ENCODE results near the gene MCC. TPM values are rescaled to one million over a fixed set of nuclear protein-coding genes. Genes with fewer than 3 reads are reported as not detected.

The MCC gene
- total RNA-seq, 4 donors from 2014 or later = 6.8 to 11.9 (median 9.0) TPM

GRCh38 chr5:113197456-113198200, 290.6 kb downstream of the MCC start:
- Histone ChIP-seq H3K4me3 (no peak overlapping the region), H3K4me1 (peaks cover 0 to 22% of the 10 kb centered on the region in 2 donors), H3K9me3 (no peaks in the 10 kb centered on the region), H3K27ac (no peak overlapping the region), H3K27me3 (no peaks in the 10 kb centered on the region), H3K36me3 (no peaks in the 10 kb centered on the region)
- no peak for ATAC-seq
- in situ Hi-C loops (cut with MboI; ENCODE audit: low sequenced_read_pairs in 4 of 4) (no loop called here), intact Hi-C loops (cut with DNase I; ENCODE audit: low total_unique reads) (no loop called here)
- TF ChIP-seq CTCF (IDR thresholded peaks at IDR 0.05 in 4 of 5, conservative IDR thresholded peaks at IDR 0.05 in 1 of 5) (no peak), POLR2A (IDR thresholded peaks at IDR 0.05) (no peak)
- DNase-seq = no peak

- Histone ChIP-seq H3K36me3 (no peaks in the 10 kb centered on the region), H3K4me3 (no peak overlapping the region), H3K27me3 (no peaks in the 10 kb centered on the region), H3K9me3 (no peaks in the 10 kb centered on the region), H3K27ac (no peak overlapping the region), H3K4me1 (peaks cover 0 to 10% of the 10 kb centered on the region in 2 donors)
- ATAC-seq (peak in 1 of 2 donors; percentile 27), DNase-seq (no peak)
- intact Hi-C loops (cut with DNase I; ENCODE audit: low total_unique reads) (no loop called here), in situ Hi-C loops (cut with MboI; ENCODE audit: low sequenced_read_pairs in 4 of 4) (no loop called here)
- TF ChIP-seq POLR2A (IDR thresholded peaks at IDR 0.05) = no peak
Observed at GRCh38 chr5:113195771-113196170, 292.5 kb downstream of the MCC start.

- TF ChIP-seq CTCF (IDR thresholded peaks at IDR 0.05 in 4 of 5, conservative IDR thresholded peaks at IDR 0.05 in 1 of 5) (no peak), POLR2A (IDR thresholded peaks at IDR 0.05) (no peak)
- ATAC-seq (no peak), DNase-seq (no peak)
- in situ Hi-C loops (cut with MboI; ENCODE audit: low sequenced_read_pairs in 4 of 4) = no loop called here
- Histone ChIP-seq H3K4me1 (peaks cover 0 to 7% of the 10 kb centered on the region in 2 donors), H3K9me3 (no peaks in the 10 kb centered on the region), H3K4me3 (no peak overlapping the region), H3K36me3 (no peaks in the 10 kb centered on the region), H3K27me3 (no peaks in the 10 kb centered on the region), H3K27ac (no peak overlapping the region)
- intact Hi-C loops (cut with DNase I; ENCODE audit: low total_unique reads) = no loop called here
Observed at GRCh38 chr5:113195251-113195650, 293.0 kb downstream of the MCC start.

GRCh38 chr5:113194591-113194990, 293.7 kb downstream of the MCC start:
- Histone ChIP-seq H3K36me3 (no peaks in the 10 kb centered on the region), H3K4me1 (peaks cover 0 to under 1% of the 10 kb centered on the region in 2 donors), H3K27me3 (no peaks in the 10 kb centered on the region), H3K27ac (no peak overlapping the region), H3K4me3 (no peak overlapping the region), H3K9me3 (no peaks in the 10 kb centered on the region)
- TF ChIP-seq CTCF (IDR thresholded peaks at IDR 0.05 in 4 of 5, conservative IDR thresholded peaks at IDR 0.05 in 1 of 5) (no peak), POLR2A (IDR thresholded peaks at IDR 0.05) (no peak)
- DNase-seq = no peak
- no peak for ATAC-seq
- intact Hi-C loops (cut with DNase I; ENCODE audit: low total_unique reads) (no loop called here), in situ Hi-C loops (cut with MboI; ENCODE audit: low sequenced_read_pairs in 4 of 4) (no loop called here)

GRCh38 chr5:113194125-113194524, 294.1 kb downstream of the MCC start:
- intact Hi-C loops (cut with DNase I; ENCODE audit: low total_unique reads) (no loop called here), in situ Hi-C loops (cut with MboI; ENCODE audit: low sequenced_read_pairs in 4 of 4) (no loop called here)
- no peaks in the 10 kb centered on the region for H3K36me3 ChIP-seq
- DNase-seq = no peak
- H3K27me3 ChIP-seq = no peaks in the 10 kb centered on the region
- no peaks in the 10 kb centered on the region for H3K4me1 ChIP-seq
- no peak for TF ChIP-seq POLR2A (IDR thresholded peaks at IDR 0.05)
- no peak for TF ChIP-seq CTCF (IDR thresholded peaks at IDR 0.05 in 4 of 5, conservative IDR thresholded peaks at IDR 0.05 in 1 of 5)
- no peak for ATAC-seq
- H3K27ac ChIP-seq = no peak overlapping the region
- no peaks in the 10 kb centered on the region for H3K9me3 ChIP-seq
- H3K4me3 ChIP-seq = no peak overlapping the region
